ENCODE results near the gene GZMB.

- TF ChIP-seq CTCF (IDR thresholded peaks at IDR 0.05 in 4 of 5, conservative IDR thresholded peaks at IDR 0.05 in 1 of 5) (no peak), POLR2A (IDR thresholded peaks at IDR 0.05) (no peak)
Measured at GRCh38 chr14:24664366-24664765, 30.4 kb upstream of the GZMB start.
